DOHH2 (cell line): Measurements from ENCODE around the gene ADIG.

Source experiments
- EZH2phosphoT487 ChIP-seq: fragments of 200-600 bp; sonication (generic); IDR thresholded peaks from 2 replicates; pipeline ENCODE4 v1.6.1; 2017; ENCODE audit warnings: borderline replicate concordance, mild to moderate bottlenecking, antibody characterized with exemption, low read length, moderate library complexity, mixed read lengths
- TF ChIP-seq, protein P1 (sequence below): fragments of 200-600 bp; sonication (generic); IDR thresholded peaks from one replicate; pipeline ENCODE4 v1.5.1; 2014; ENCODE audit warnings: antibody characterized with exemption, mild to moderate bottlenecking, low read depth, low read length; ENCODE audit not compliant: poor library complexity, severe bottlenecking

DNA sequence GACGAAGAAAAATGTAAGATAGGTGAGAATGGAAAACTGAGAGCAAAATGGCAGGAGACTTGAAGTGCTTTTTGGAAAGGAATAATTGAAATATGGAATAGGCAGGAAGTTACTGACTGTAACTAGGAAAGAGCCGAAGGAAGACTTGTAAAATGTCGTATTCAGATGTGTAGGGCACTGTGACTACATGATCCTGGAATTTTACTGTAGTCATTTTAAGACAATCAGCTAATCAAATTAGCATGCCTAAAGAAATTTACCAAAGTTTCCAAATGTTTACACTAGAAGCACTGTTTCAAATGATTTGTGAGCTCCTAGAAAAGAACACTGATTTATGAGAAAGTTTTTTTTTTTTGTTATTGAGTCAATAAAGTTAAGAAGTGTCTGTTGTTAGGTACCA is 21.2 kb upstream of the ADIG start:
- TF ChIP-seq, protein P1, sequence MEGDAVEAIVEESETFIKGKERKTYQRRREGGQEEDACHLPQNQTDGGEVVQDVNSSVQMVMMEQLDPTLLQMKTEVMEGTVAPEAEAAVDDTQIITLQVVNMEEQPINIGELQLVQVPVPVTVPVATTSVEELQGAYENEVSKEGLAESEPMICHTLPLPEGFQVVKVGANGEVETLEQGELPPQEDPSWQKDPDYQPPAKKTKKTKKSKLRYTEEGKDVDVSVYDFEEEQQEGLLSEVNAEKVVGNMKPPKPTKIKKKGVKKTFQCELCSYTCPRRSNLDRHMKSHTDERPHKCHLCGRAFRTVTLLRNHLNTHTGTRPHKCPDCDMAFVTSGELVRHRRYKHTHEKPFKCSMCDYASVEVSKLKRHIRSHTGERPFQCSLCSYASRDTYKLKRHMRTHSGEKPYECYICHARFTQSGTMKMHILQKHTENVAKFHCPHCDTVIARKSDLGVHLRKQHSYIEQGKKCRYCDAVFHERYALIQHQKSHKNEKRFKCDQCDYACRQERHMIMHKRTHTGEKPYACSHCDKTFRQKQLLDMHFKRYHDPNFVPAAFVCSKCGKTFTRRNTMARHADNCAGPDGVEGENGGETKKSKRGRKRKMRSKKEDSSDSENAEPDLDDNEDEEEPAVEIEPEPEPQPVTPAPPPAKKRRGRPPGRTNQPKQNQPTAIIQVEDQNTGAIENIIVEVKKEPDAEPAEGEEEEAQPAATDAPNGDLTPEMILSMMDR, result no peak
- TF ChIP-seq EZH2phosphoT487, result no peak
